Nephron progenitor cell (in vitro differentiated cells): Measurements from ENCODE around the gene ZNF785.

Source experiments
- DNase-seq: peaks from one replicate; pipeline ENCODE4 v3.0.0; 2021
- H3K27ac Mint-ChIP-seq: 2 replicates; pipeline ENCODE4 v1.8.0; 2021; ENCODE audit warnings: mild to moderate bottlenecking, moderate library complexity, mixed read lengths
- H3K27me3 Mint-ChIP-seq: 2 replicates; pipeline ENCODE4 v1.8.0; 2021; ENCODE audit warnings: mild to moderate bottlenecking, low read depth, mixed read lengths; ENCODE audit not compliant: poor library complexity
- H3K36me3 Mint-ChIP-seq: 2 replicates; pipeline ENCODE4 v1.8.0; 2021; ENCODE audit warnings: low read depth, mixed read lengths
- H3K4me1 Mint-ChIP-seq: 2 replicates; pipeline ENCODE4 v1.8.0; 2021; ENCODE audit warnings: mixed read lengths
- H3K4me3 Mint-ChIP-seq: 2 replicates; pipeline ENCODE4 v1.8.0; 2021; ENCODE audit warnings: mild to moderate bottlenecking, moderate library complexity, mixed read lengths
- H3K9me3 Mint-ChIP-seq: 2 replicates; pipeline ENCODE4 v1.8.0; 2021; ENCODE audit warnings: mild to moderate bottlenecking, moderate library complexity, mixed read lengths
- TF ChIP-seq, protein P1 (sequence below): fragments of 200-600 bp; sonication (generic); IDR thresholded peaks from 2 replicates; pipeline ENCODE4 v1.5.0; 2021; ENCODE audit warnings: antibody characterized with exemption

ZNF785 gene

DNA sequence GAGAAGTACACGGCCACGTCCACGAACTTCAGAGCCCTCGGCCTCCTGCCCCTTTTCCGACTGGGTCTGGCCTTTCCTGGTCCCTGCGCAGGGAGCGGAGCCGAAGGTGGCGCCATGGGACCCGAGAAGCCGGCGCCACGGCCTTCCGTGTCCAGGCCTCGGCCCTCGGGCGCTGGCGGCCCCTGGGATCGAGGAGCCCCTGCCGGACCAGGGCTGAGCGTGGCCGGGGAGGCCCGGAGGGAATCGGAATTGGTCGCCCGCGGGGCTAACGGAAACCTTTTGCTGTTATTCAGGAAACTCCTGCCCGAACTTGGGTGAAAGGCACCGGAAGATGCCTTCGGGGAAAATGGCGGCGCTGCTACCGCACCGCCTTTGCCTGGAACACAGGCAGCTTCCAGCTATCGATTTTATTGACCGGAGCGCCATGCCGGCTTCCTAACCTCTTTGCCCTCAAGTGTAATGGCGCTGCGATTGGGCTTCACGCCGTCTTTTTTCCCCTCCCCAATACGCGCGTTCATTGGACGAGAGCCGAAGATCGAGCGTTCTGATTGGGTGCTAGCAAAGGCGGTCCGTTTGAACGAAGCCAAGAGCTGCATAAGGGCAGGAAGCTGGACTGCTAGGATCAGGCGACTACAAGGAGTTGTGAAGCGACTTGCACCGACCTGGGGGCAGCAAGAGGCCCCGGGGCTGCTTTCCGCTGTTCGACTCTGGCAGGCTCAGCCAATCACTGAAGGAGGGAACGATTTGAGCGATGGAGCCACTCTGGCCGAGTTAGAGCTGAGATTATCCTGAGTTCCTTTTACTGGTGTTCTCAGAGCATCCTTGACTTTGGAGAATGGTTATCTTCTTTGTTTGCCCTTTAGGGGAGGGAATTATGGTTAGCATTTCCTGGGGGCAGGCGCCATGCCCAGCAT, 24.7 kb upstream of the ZNF785 start, which contains the start of gene ZNF689:
TSS of gene ZNF689 (minus strand) at position 464 of the 914 bp plus-strand sequence. CDS start at position 116, 348 bp downstream.
- peaks cover 20% of the 10 kb centered on the region for H3K4me1 Mint-ChIP-seq
- peaks cover 12% of the 10 kb centered on the region for H3K27me3 Mint-ChIP-seq
- H3K36me3 Mint-ChIP-seq, result peaks cover 24% of the 10 kb centered on the region
- no peaks in the 10 kb centered on the region for H3K9me3 Mint-ChIP-seq
- H3K27ac Mint-ChIP-seq, result peak within 1 kb of the TSS; percentile 95
- DNase-seq, result peak; percentile 93
- H3K4me3 Mint-ChIP-seq, result peak within 1 kb of the TSS; percentile 88
- TF ChIP-seq, protein P1, sequence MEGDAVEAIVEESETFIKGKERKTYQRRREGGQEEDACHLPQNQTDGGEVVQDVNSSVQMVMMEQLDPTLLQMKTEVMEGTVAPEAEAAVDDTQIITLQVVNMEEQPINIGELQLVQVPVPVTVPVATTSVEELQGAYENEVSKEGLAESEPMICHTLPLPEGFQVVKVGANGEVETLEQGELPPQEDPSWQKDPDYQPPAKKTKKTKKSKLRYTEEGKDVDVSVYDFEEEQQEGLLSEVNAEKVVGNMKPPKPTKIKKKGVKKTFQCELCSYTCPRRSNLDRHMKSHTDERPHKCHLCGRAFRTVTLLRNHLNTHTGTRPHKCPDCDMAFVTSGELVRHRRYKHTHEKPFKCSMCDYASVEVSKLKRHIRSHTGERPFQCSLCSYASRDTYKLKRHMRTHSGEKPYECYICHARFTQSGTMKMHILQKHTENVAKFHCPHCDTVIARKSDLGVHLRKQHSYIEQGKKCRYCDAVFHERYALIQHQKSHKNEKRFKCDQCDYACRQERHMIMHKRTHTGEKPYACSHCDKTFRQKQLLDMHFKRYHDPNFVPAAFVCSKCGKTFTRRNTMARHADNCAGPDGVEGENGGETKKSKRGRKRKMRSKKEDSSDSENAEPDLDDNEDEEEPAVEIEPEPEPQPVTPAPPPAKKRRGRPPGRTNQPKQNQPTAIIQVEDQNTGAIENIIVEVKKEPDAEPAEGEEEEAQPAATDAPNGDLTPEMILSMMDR, result no peak

- Mint-ChIP-seq H3K27ac (peak overlapping the region; percentile 69), H3K9me3 (no peaks in the 10 kb centered on the region), H3K36me3 (peaks cover 31% of the 10 kb centered on the region), H3K27me3 (peaks cover 4% of the 10 kb centered on the region), H3K4me1 (peaks cover 20% of the 10 kb centered on the region), H3K4me3 (peak overlapping the region; percentile 88)
- peak; percentile 43 for DNase-seq
- TF ChIP-seq, protein P1, result no peak
Measured at GRCh38 chr16:30609002-30609925, 23.8 kb upstream of the ZNF785 start.

DNA sequence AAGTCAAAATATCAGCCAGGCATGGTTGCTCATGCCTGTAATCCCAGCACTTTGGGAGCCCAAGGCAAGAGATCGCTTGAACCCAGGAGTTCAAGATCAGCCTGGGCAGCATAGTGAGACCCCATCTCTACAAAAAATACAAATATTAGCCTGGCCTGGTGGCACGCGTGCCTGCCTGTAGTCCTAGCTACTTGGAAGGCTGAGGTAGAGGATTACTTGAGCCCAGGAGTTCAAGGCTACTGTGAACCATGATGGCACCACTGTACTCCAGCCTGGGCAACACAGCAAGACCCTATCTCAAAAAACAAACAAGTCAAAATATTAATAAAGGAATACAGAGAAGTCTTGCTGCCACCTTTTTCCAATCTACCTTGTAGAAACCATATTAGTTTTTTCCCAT, 20.5 kb upstream of the ZNF785 start:
- peaks cover 20% of the 10 kb centered on the region for H3K4me1 Mint-ChIP-seq
- H3K4me3 Mint-ChIP-seq, result no peak overlapping the region
- H3K27ac Mint-ChIP-seq, result no peak overlapping the region
- TF ChIP-seq, protein P1, result no peak
- peaks cover 2% of the 10 kb centered on the region for H3K27me3 Mint-ChIP-seq
- peaks cover 43% of the 10 kb centered on the region for H3K36me3 Mint-ChIP-seq
- no peak for DNase-seq
- peaks cover under 1% of the 10 kb centered on the region for H3K9me3 Mint-ChIP-seq

GRCh38 chr16:30605158-30605557, 19.7 kb upstream of the ZNF785 start:
- Mint-ChIP-seq H3K4me1 (peaks cover 14% of the 10 kb centered on the region), H3K27me3 (peaks cover 5% of the 10 kb centered on the region), H3K27ac (peak overlapping the region; percentile 95), H3K36me3 (peaks cover 52% of the 10 kb centered on the region), H3K4me3 (no peak overlapping the region), H3K9me3 (peaks cover 8% of the 10 kb centered on the region)
- no peak for DNase-seq
- TF ChIP-seq, protein P1, result no peak

GRCh38 chr16:30604316-30604947, 18.9 kb upstream of the ZNF785 start:
- Mint-ChIP-seq H3K9me3 (peaks cover 8% of the 10 kb centered on the region), H3K4me1 (peaks cover 14% of the 10 kb centered on the region), H3K27me3 (peaks cover 5% of the 10 kb centered on the region), H3K4me3 (no peak overlapping the region), H3K36me3 (peaks cover 54% of the 10 kb centered on the region), H3K27ac (no peak overlapping the region)
- TF ChIP-seq, protein P1, result no peak
- no peak for DNase-seq
